CD14-positive monocyte (primary cell): ENCODE data around the gene ADORA2B. TPM values are rescaled to one million over a fixed set of nuclear protein-coding genes. Genes with fewer than 3 reads are reported as not detected.
"Not testable (repeated sequence)": the region's sequence is repeated elsewhere in the genome, so short reads cannot be mapped to it uniquely, and the experiment has no call there.

ENCODE experiments used
- DNase-seq, 3 donors: peaks; one replicate each; pipeline ENCODE4 v3.0.0-alpha.2; 2011 to 2022
- H2AFZ ChIP-seq: 2 replicates; pipeline ENCODE4 v1.6.0; 2012; ENCODE audit warnings: mild to moderate bottlenecking, low read depth, low read length, inconsistent platforms; ENCODE audit not compliant: insufficient read depth, poor library complexity, severe bottlenecking
- H3K27ac ChIP-seq, 2 donors: 1 replicate in 1 of 2; 2 replicates in 1 of 2; pipeline ENCODE4 v1.5.1; 2012 to 2013; ENCODE audit warnings: low read length in 2 of 2, control low read depth in 1 of 2, inconsistent platforms in 1 of 2, low read depth in 1 of 2, mild to moderate bottlenecking in 1 of 2
- H3K27me3 ChIP-seq, 2 donors: one replicate each; pipeline versions ENCODE4 v1.6.0 to v1.6.1; 2011 to 2013; ENCODE audit warnings: low read length in 2 of 2; ENCODE audit not compliant: control insufficient read depth in 2 of 2, insufficient read depth in 2 of 2
- H3K36me3 ChIP-seq, 2 donors: replicated peaks in 1 of 2; 1 replicate in 1 of 2; 2 replicates in 1 of 2; pipeline versions ENCODE4 v1.5.1 to v1.6.1; 2012 to 2013; ENCODE audit warnings: low read length in 2 of 2, control low read depth in 1 of 2, inconsistent platforms in 1 of 2, mild to moderate bottlenecking in 1 of 2; ENCODE audit not compliant: insufficient read depth in 2 of 2, control insufficient read depth in 1 of 2
- H3K4me1 ChIP-seq, 2 donors: 1 replicate in 1 of 2; 2 replicates in 1 of 2; pipeline versions ENCODE4 v1.5.1 to v1.6.1; 2012 to 2013; ENCODE audit warnings: low read length in 2 of 2, control low read depth in 1 of 2, inconsistent platforms in 1 of 2, mild to moderate bottlenecking in 1 of 2, moderate library complexity in 1 of 2; ENCODE audit not compliant: insufficient read depth in 2 of 2, control insufficient read depth in 1 of 2
- H3K4me2 ChIP-seq: replicated peaks from 2 replicates; pipeline ENCODE3; 2012; ENCODE audit warnings: low read length, moderate library complexity, mild to moderate bottlenecking; ENCODE audit not compliant: poor library complexity, severe bottlenecking; ENCODE audit errors: extremely low read depth
- H3K4me3 ChIP-seq, 3 experiments: fragments of 200-600 bp in 1 of 3; sonication (generic) in 1 of 3; replicated peaks in 1 of 3; 1 replicate in 2 of 3; 2 replicates in 1 of 3; pipeline ENCODE4 v1.5.1; 2011 to 2013; ENCODE audit warnings: low read length in 3 of 3, mild to moderate bottlenecking in 3 of 3, control low read depth in 2 of 3, low read depth in 2 of 3, inconsistent platforms in 1 of 3, moderate library complexity in 1 of 3
- H3K79me2 ChIP-seq: 2 replicates; pipeline ENCODE4 v1.6.0; 2012; ENCODE audit warnings: mild to moderate bottlenecking, control low read depth, inconsistent platforms, low read length, moderate library complexity; ENCODE audit not compliant: insufficient read depth
- H3K9ac ChIP-seq: 2 replicates; pipeline ENCODE4 v1.6.0; 2017; ENCODE audit warnings: low read length, mild to moderate bottlenecking; ENCODE audit not compliant: insufficient read depth, poor library complexity, severe bottlenecking
- H3K9me3 ChIP-seq, 2 donors: replicated peaks in 1 of 2; 1 replicate in 1 of 2; 2 replicates in 1 of 2; pipeline versions ENCODE4 v1.5.1 to v1.6.1; 2012 to 2013; ENCODE audit warnings: low read length in 2 of 2, control low read depth in 1 of 2; ENCODE audit not compliant: control insufficient read depth in 1 of 2, insufficient read depth in 1 of 2
- H4K20me1 ChIP-seq: 2 replicates; pipeline ENCODE4 v1.6.0; 2012; ENCODE audit warnings: mild to moderate bottlenecking, low read length, control low read depth, moderate library complexity; ENCODE audit not compliant: insufficient read depth
- H3K27ac Mint-ChIP-seq, 7 donors: one replicate each; pipeline ENCODE4 v1.8.0; 2020; ENCODE audit warnings: mild to moderate bottlenecking in 7 of 7, mixed read lengths in 7 of 7, moderate library complexity in 6 of 7, inconsistent platforms in 2 of 7
- H3K27me3 Mint-ChIP-seq, 3 donors: one replicate each; pipeline ENCODE4 v1.8.0; 2021 to 2022; ENCODE audit warnings: low read depth in 3 of 3, mild to moderate bottlenecking in 3 of 3, mixed read lengths in 3 of 3, moderate library complexity in 3 of 3, inconsistent platforms in 1 of 3
- H3K36me3 Mint-ChIP-seq, 2 donors: one replicate each; pipeline ENCODE4 v1.8.0; 2020; ENCODE audit warnings: mixed read lengths in 2 of 2, inconsistent platforms in 1 of 2, mild to moderate bottlenecking in 1 of 2
- H3K4me1 Mint-ChIP-seq: one replicate; pipeline ENCODE4 v1.8.0; 2020; ENCODE audit warnings: mild to moderate bottlenecking, mixed read lengths
- H3K4me3 Mint-ChIP-seq, 2 donors: one replicate each; pipeline ENCODE4 v1.8.0; 2020; ENCODE audit warnings: mild to moderate bottlenecking in 2 of 2, mixed read lengths in 2 of 2, moderate library complexity in 1 of 2
- H3K9me3 Mint-ChIP-seq, 7 donors: one replicate each; pipeline ENCODE4 v1.8.0; 2020 to 2022; ENCODE audit warnings: mixed read lengths in 7 of 7, mild to moderate bottlenecking in 6 of 7, moderate library complexity in 6 of 7, inconsistent platforms in 2 of 7
- WGBS: methylation state at CpG from one replicate; pipeline ENCODE4 v1.1.5; 2013; ENCODE audit warnings: missing lambda C conversion rate; ENCODE audit not compliant: insufficient coverage; 5-methylcytosine and 5-hydroxymethylcytosine counted together
- intact Hi-C, 2 donors: fragments of 100-400 bp; cut with micrococcal nuclease; formaldehyde crosslinking; loops; one replicate each; pipeline versions ENCODE4 v1.15.0 to v1.15.1; 2023
- polyA plus RNA-seq, 3 donors: library from polyadenylated mRNA; depleted of rRNA in 1 of 3; unstranded in 2 of 3; stranded (reverse) in 1 of 3; fragments of 300-500 nt in 2 of 3; fragments of >200 nt in 1 of 3; fragmentation: Illumina TruSeq in 2 of 3; gene quantifications; 1 replicate in 2 of 3; 2 replicates in 1 of 3; pipeline ENCODE4 v1.2.3, GENCODE V29; 2012 to 2021
- TF ChIP-seq, protein P1 (sequence below): fragments of 200-600 bp; IDR thresholded peaks from one replicate; pipeline ENCODE4 v1.8.0; 2022; ENCODE audit warnings: antibody characterized with exemption, mild to moderate bottlenecking

Gene ADORA2B
- polyA plus RNA-seq, 3 donors, result 2.0 to 6.4 (median 4.4) TPM

DNA sequence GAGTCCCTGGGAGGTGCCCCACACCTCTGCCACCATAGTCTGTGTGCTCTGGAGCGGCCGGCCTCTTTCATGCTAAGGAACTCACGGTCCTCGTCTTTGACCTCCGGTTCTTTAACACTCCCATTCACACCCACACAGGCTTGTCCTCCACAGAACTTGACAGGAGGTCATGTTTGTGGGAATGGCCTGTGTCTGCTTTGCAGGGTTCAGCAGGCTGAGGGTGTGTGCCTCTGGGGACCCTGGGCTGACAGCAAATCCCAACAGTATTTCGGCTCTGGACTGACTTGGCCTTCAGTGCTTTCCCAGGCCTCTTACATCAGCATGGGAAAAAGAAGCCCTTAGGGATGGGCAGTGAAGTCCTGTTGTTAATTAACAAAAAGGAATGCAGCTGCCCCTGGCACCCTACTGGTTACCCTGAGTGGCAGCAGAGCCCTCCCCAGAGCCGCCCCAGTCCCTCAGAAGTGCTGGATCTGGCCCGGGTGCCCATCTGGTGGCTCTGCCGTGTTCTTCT is 35.4 kb upstream of the ADORA2B start:
- Histone ChIP-seq H3K27ac (no peak overlapping the region), H3K9me3 (no peaks in the 10 kb centered on the region), H3K36me3 (no peaks in the 10 kb centered on the region), H3K4me2 (no peak overlapping the region), H3K4me1 (peaks cover 5 to 10% of the 10 kb centered on the region in 2 donors), H4K20me1 (no peaks in the 10 kb centered on the region), H2AFZ (no peak overlapping the region), H3K79me2 (no peaks in the 10 kb centered on the region), H3K9ac (no peak overlapping the region), H3K4me3 (no peak overlapping the region), H3K27me3 (no peaks in the 10 kb centered on the region)
- Mint-ChIP-seq H3K9me3 (peaks cover 0 to 2% (median 0%) of the 10 kb centered on the region in 7 donors), H3K27me3 (peaks cover 2 to 4% (median 3%) of the 10 kb centered on the region in 3 donors), H3K4me3 (no peak overlapping the region), H3K36me3 (peaks cover 0 to 5% of the 10 kb centered on the region in 2 donors), H3K4me1 (peaks cover 7% of the 10 kb centered on the region), H3K27ac (peak overlapping the region in 1 of 7 donors; percentile 35)
- WGBS, result 100% methylated on average over 3 of the region's 9 CpGs
- DNase-seq, result no peak
- intact Hi-C loops, result no loop called here
- TF ChIP-seq, protein P1, sequence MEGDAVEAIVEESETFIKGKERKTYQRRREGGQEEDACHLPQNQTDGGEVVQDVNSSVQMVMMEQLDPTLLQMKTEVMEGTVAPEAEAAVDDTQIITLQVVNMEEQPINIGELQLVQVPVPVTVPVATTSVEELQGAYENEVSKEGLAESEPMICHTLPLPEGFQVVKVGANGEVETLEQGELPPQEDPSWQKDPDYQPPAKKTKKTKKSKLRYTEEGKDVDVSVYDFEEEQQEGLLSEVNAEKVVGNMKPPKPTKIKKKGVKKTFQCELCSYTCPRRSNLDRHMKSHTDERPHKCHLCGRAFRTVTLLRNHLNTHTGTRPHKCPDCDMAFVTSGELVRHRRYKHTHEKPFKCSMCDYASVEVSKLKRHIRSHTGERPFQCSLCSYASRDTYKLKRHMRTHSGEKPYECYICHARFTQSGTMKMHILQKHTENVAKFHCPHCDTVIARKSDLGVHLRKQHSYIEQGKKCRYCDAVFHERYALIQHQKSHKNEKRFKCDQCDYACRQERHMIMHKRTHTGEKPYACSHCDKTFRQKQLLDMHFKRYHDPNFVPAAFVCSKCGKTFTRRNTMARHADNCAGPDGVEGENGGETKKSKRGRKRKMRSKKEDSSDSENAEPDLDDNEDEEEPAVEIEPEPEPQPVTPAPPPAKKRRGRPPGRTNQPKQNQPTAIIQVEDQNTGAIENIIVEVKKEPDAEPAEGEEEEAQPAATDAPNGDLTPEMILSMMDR, result no peak

DNA sequence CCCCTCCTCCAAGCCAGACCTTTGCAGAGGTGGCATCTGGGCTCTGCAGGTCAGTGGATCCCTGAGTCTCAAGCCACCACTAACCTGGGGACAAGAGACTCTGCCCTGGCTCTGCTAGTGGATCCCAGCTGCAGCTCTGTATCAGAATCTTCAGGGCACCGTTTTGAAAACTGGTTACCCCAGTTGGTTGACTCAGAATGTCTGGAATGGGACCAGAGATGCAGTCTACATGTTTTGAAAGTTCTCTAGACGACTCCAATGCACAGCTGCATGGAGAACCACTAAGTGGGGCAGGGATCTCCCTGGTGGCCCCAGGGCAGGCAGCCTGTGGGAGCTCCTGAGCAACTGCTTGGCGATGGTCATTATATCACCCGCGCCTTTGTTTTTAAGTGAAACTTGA is 34.1 kb upstream of the ADORA2B start:
- no peak overlapping the region for H3K4me2 ChIP-seq
- TF ChIP-seq, protein P1, result no peak
- H3K79me2 ChIP-seq, result no peaks in the 10 kb centered on the region
- H3K9ac ChIP-seq, result no peak overlapping the region
- no peak overlapping the region for H3K4me3 ChIP-seq
- WGBS, result 96% methylated on average over 5 of the region's 5 CpGs
- Mint-ChIP-seq H3K27me3 (peaks cover 1 to 6% (median 2%) of the 10 kb centered on the region in 3 donors), H3K4me3 (no peak overlapping the region), H3K27ac (no peak overlapping the region), H3K4me1 (peaks cover 15% of the 10 kb centered on the region), H3K36me3 (peaks cover 0 to 7% of the 10 kb centered on the region in 2 donors), H3K9me3 (peaks cover 0 to 3% (median 2%) of the 10 kb centered on the region in 7 donors)
- intact Hi-C loops, result no loop called here
- DNase-seq, result no peak
- no peaks in the 10 kb centered on the region for H3K9me3 ChIP-seq
- H2AFZ ChIP-seq, result no peak overlapping the region
- H3K27ac ChIP-seq, result no peak overlapping the region
- H3K4me1 ChIP-seq, result peaks cover 13 to 22% of the 10 kb centered on the region in 2 donors
- H4K20me1 ChIP-seq, result no peaks in the 10 kb centered on the region
- no peaks in the 10 kb centered on the region for H3K36me3 ChIP-seq
- no peaks in the 10 kb centered on the region for H3K27me3 ChIP-seq

DNA sequence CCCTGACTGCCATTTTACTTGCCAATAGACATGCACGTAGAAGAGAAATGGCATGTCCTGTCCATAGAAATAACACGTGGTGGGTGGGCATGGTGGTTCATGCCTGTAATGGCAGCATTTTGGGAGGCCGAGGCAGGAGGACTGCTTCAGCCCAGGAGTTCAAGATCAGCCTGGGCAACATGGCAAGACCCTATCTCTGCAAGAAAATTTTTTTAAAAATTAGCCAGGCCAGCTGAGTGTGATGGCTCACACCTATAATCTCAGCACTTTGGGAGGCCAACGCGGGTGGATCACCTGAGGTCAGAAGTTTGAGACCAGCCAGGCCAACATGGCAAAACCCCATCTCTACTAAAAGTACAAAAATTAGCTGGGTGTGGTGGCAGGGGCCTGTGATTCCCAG is 33.2 kb upstream of the ADORA2B start:
- 100% methylated on average over 3 of the region's 5 CpGs for WGBS
- H3K27ac ChIP-seq, H3K79me2 ChIP-seq, H3K9me3 Mint-ChIP-seq, H3K27ac Mint-ChIP-seq, H3K4me2 ChIP-seq, H3K27me3 ChIP-seq, H3K4me3 ChIP-seq, H4K20me1 ChIP-seq, intact Hi-C loops, H3K36me3 ChIP-seq, H3K9ac ChIP-seq, H3K4me3 Mint-ChIP-seq, DNase-seq, H3K9me3 ChIP-seq, H2AFZ ChIP-seq: not testable (repeated sequence)
- peaks cover 13 to 22% of the 10 kb centered on the region in 2 donors for H3K4me1 ChIP-seq
- Mint-ChIP-seq H3K27me3 (peaks cover 2 to 14% (median 8%) of the 10 kb centered on the region in 3 donors), H3K36me3 (peaks cover 0 to 13% of the 10 kb centered on the region in 2 donors), H3K4me1 (peaks cover 15% of the 10 kb centered on the region)
